NCI-H2227 treated with DMSO at 0.1 percent for 48 hours (cell line): ENCODE data around the gene PDCD1.
"Not testable (repeated sequence)": the region's sequence is repeated elsewhere in the genome, so short reads cannot be mapped to it uniquely, and the experiment has no call there.

Experiments used
- DNase-seq: peaks from one replicate; lab custom pipeline; 2025; lab: John Stamatoyannopoulos, UW

Gene PDCD1

DNA sequence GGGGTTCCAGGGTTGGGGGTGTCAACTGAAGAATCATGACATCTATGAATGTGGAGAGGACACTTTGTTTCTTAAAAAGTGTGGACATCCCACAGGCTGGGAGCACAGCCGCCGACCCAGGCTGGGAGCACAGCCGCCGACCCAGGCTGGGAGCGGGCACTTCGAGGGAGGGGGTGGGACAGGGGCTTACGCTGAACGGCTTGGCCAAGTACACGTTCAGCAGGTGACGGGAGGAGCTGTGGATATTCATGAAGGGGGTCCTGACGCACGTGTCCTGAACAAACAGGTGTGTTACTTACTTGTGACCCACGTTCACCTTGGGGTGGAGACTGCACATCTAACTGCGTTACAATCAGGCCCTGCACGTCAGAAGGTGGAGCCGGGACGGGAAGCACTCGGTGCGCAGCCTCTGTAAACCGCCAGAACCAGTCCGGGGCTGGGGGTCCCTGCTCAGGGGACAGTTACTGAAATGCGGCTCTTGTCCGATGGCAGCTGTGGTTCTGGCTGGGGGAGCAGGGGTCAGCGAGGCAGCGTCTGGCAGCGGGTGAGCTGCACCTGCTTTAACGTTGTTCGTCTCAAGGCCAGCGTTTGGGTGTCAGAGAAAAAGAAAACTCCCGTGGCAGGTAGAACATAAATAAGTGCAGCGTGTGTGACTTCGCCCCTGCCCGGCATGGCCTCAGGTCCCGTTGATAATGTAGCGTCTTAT lies 58.3 kb downstream of the PDCD1 start:
- DNase-seq = not testable (repeated sequence)
